Measurements from ENCODE around the gene TGFBR2. TPM values are rescaled to one million over a fixed set of nuclear protein-coding genes. Genes with fewer than 3 reads are reported as not detected.

The TGFBR2 gene
- total and polyA plus RNA-seq, 2 of the 13 experiments (the other 11 are each of a cell fraction or from before 2014, with no cell fraction given) = 82.2 to 187 TPM

- TF ChIP-seq MED1 (CRISPR knock-in tag; IDR thresholded peaks at IDR 0.05) (peak; percentile 66), POLR2A (IDR thresholded peaks at IDR 0.05; ENCODE audit: insufficient read depth in 1 of 2, low read depth in 2 of 2, low read length in 2 of 2) (peak; percentile 18 to 19; a peak in 2 of 4 replicates), ZMYM2 (CRISPR knock-in tag; IDR thresholded peaks at IDR 0.05) (peak; percentile 35; the same call in 1 of the 2 replicates), HINFP (CRISPR knock-in tag; IDR thresholded peaks at IDR 0.05; ENCODE audit: low read depth) (no peak), ZNF317 (CRISPR knock-in tag; IDR thresholded peaks at IDR 0.05) (peak; percentile 18; the same call in 1 of the 2 replicates), MAX (IDR thresholded peaks at IDR 0.05) (no peak), AHDC1 (CRISPR knock-in tag; IDR thresholded peaks at IDR 0.05; ENCODE audit: borderline replicate concordance) (peak; percentile 81; the same call in 1 of the 2 replicates), ZMYM4 (CRISPR knock-in tag; IDR thresholded peaks at IDR 0.05) (peak; percentile 54; the same call in 1 of the 2 replicates), FOXP4 (CRISPR knock-in tag; IDR thresholded peaks at IDR 0.05) (peak; percentile 73), CEBPG (CRISPR knock-in tag; IDR thresholded peaks at IDR 0.05) (peak; percentile 67), ZNF652 (CRISPR knock-in tag; IDR thresholded peaks at IDR 0.05; ENCODE audit: borderline replicate concordance, low read depth) (no peak), FOXA1 (IDR thresholded peaks at IDR 0.05) (no peak), FOXA1 (CRISPR knock-in tag; IDR thresholded peaks at IDR 0.05) (peak; percentile 45; the same call in 1 of the 2 replicates), SALL1 (CRISPR knock-in tag; IDR thresholded peaks at IDR 0.05) (peak; percentile 32; the same call in 1 of the 2 replicates), CEBPB (IDR thresholded peaks at IDR 0.05; ENCODE audit: borderline replicate concordance, low read depth, low read length) (peak; percentile 37; the same call in 1 of the 2 replicates), ARID4A (CRISPR knock-in tag; IDR thresholded peaks at IDR 0.05; ENCODE audit: borderline replicate concordance) (peak; percentile 26; the same call in 1 of the 2 replicates), HOXA3 (CRISPR knock-in tag; IDR thresholded peaks at IDR 0.05) (no peak)
Observed at GRCh38 chr3:30631243-30631904, 25.0 kb downstream of the TGFBR2 start (continued).

All from HepG2 (cell line).